ENCODE measurements around the gene SETD9. TPM values are rescaled to one million over a fixed set of nuclear protein-coding genes. Genes with fewer than 3 reads are reported as not detected.

SETD9 gene
- total and polyA plus RNA-seq, 9 of the 15 experiments (the other 6 are each of a cell fraction or from before 2014, with no cell fraction given), result 10.8 to 32.6 (median 19.8) TPM

DNA sequence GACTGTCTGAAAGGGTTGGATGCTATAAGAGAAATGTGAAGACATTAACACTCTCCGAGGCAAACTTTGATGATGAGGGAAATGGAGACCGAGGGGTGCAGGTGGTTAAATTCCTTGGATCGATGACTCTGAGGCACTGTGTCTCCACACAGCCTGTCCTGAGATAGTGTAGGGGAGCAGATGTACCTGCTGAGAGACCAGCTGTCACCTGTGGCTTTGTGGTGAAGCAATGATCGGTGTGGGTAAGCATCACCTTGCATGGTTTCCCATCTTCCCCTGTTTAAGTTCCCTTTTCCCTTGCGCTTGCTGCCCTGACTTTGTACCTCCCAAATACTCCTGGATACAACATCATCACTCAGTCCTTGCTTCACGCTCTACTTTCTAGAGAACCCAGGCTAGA lies 52.4 kb downstream of the SETD9 start:
- Histone ChIP-seq H3K4me1 (replicated peaks in 1 of 2; ENCODE audit: control insufficient read depth in 2 of 2, insufficient read depth in 2 of 2, low read length in 2 of 2) (no peaks in the 10 kb centered on the region), H3K9me1 (ENCODE audit: control insufficient read depth, insufficient read depth, low read length) (no peaks in the 10 kb centered on the region), H3K4me3 (no peak overlapping the region), H3K9ac (ENCODE audit: insufficient read depth in 1 of 2, low read depth in 2 of 2, low read length in 2 of 2) (no peak overlapping the region), H3K36me3 (ENCODE audit: control insufficient read depth, insufficient read depth, low read length) (no peaks in the 10 kb centered on the region), H3K4me2 (ENCODE audit: insufficient read depth, low read length) (no peak overlapping the region), H4K20me1 (replicated peaks; ENCODE audit: control insufficient read depth, insufficient read depth, low read length) (no peaks in the 10 kb centered on the region), H3K27me3 (ENCODE audit: control insufficient read depth in 2 of 2, insufficient read depth in 2 of 2, low read length in 2 of 2) (peaks cover 9 to 29% of the 10 kb centered on the region in 2 experiments; a peak in 4 of 5 replicates), H3K9me3 (replicated peaks; ENCODE audit: control insufficient read depth, insufficient read depth, low read depth, low read length) (no peaks in the 10 kb centered on the region), H3K27ac (ENCODE audit: extremely low read depth, low read depth, low read length) (no peak overlapping the region), H3K79me2 (ENCODE audit: control insufficient read depth, insufficient read depth, low read length) (no peaks in the 10 kb centered on the region), H2AFZ (ENCODE audit: low read depth, low read length) (no peak overlapping the region)
- DNase-seq (ENCODE audit: extremely low read depth in 1 of 4, low spot score in 3 of 4) (no peak), FAIRE-seq (no peak), ATAC-seq (no peak)
- BruUV-seq (replicated peaks), result no TSS peak
- ChIA-PET POLR2A (no interaction called here), CTCF (ENCODE audit: low intra/inter-chr PET ratio) (no interaction called here)
- intact Hi-C loops (cut with micrococcal nuclease), result no loop called here
- 4% methylated on average over 6 of the region's 6 CpGs for WGBS (ENCODE audit: insufficient coverage, low coverage, missing lambda C conversion rate)
- in situ Hi-C loops (cut with MboI), result no loop called here
- no peak for TF ChIP-seq PTRF (tag; IDR thresholded peaks at IDR 0.05)
- no peak for TF ChIP-seq ZNF140 (CRISPR knock-in tag; IDR thresholded peaks at IDR 0.05)
- no peak for TF ChIP-seq GMEB1 (CRISPR knock-in tag; IDR thresholded peaks at IDR 0.05)
- TF ChIP-seq, protein P1, sequence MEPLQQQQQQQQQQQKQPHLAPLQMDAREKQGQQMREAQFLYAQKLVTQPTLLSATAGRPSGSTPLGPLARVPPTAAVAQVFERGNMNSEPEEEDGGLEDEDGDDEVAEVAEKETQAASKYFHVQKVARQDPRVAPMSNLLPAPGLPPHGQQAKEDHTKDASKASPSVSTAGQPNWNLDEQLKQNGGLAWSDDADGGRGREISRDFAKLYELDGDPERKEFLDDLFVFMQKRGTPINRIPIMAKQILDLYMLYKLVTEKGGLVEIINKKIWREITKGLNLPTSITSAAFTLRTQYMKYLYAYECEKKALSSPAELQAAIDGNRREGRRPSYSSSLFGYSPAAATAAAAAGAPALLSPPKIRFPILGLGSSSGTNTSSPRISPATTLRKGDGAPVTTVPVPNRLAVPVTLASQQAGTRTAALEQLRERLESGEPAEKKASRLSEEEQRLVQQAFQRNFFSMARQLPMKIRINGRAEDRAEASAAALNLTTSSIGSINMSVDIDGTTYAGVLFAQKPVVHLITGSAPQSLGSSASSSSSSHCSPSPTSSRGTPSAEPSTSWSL (CRISPR knock-in tag; IDR thresholded peaks at IDR 0.05; ENCODE audit: borderline replicate concordance), result no peak
- TF ChIP-seq EWSR1 (IDR thresholded peaks at IDR 0.05; ENCODE audit: borderline replicate concordance, low read depth, partially characterized antibody), result no peak
- no peak for TF ChIP-seq ZNF184 (CRISPR knock-in tag; IDR thresholded peaks at IDR 0.05)
- no peak for TF ChIP-seq HIVEP1 (CRISPR knock-in tag; IDR thresholded peaks at IDR 0.05)
- no peak for TF ChIP-seq ERF (CRISPR knock-in tag; IDR thresholded peaks at IDR 0.05)
- TF ChIP-seq RBM39 (optimal IDR thresholded peaks at IDR 0.05; ENCODE audit: low read depth, low read length), result no peak
- TF ChIP-seq CBX5 (IDR thresholded peaks at IDR 0.05; ENCODE audit: borderline replicate concordance, low read depth), result no peak
- TF ChIP-seq MCM2 (IDR thresholded peaks at IDR 0.05; ENCODE audit: low read depth), result no peak
- no peak for TF ChIP-seq JUNB (CRISPR knock-in tag; conservative IDR thresholded peaks at IDR 0.05)
- TF ChIP-seq BMI1 (IDR thresholded peaks at IDR 0.05; ENCODE audit: low read length), result no peak
- no peak for TF ChIP-seq ZNF239 (CRISPR knock-in tag; IDR thresholded peaks at IDR 0.05)
- no peak for TF ChIP-seq TCF7L2 (IDR thresholded peaks at IDR 0.05; ENCODE audit: low read depth, low read length)

Measured in K562 (cell line).